ENCODE results near the gene MICU1.

The MICU1 gene

GRCh38 chr10:72598769-72599701 lies 26.8 kb downstream of the MICU1 start:
- Histone ChIP-seq H3K4me1 (ENCODE audit: control insufficient read depth, insufficient read depth, low read length) (no peaks in the 10 kb centered on the region), H3K27me3 (ENCODE audit: control insufficient read depth in 1 of 2, insufficient read depth in 2 of 2, low read length in 2 of 2) (no peaks in the 10 kb centered on the region), H3K27ac (ENCODE audit: low read length) (no peak overlapping the region), H3K36me3 (ENCODE audit: control insufficient read depth in 2 of 2, insufficient read depth in 2 of 2, low read length in 2 of 2) (no peaks in the 10 kb centered on the region), H3K9ac (ENCODE audit: low read length in 2 of 2) (no peak overlapping the region), H3K4me3 (ENCODE audit: low read length in 2 of 2) (no peak overlapping the region), H3K9me3 (ENCODE audit: control insufficient read depth in 2 of 2, low read length in 2 of 2) (no peaks in the 10 kb centered on the region)

- Histone ChIP-seq H3K4me1 (ENCODE audit: control insufficient read depth, insufficient read depth, low read length) (no peaks in the 10 kb centered on the region), H3K4me3 (ENCODE audit: low read length in 2 of 2) (no peak overlapping the region), H3K9me3 (ENCODE audit: control insufficient read depth in 2 of 2, low read length in 2 of 2) (no peaks in the 10 kb centered on the region), H3K27ac (ENCODE audit: low read length) (no peak overlapping the region), H3K36me3 (ENCODE audit: control insufficient read depth in 2 of 2, insufficient read depth in 2 of 2, low read length in 2 of 2) (no peaks in the 10 kb centered on the region), H3K9ac (ENCODE audit: low read length in 2 of 2) (no peak overlapping the region), H3K27me3 (ENCODE audit: control insufficient read depth in 1 of 2, insufficient read depth in 2 of 2, low read length in 2 of 2) (no peaks in the 10 kb centered on the region)
Observed at GRCh38 chr10:72597897-72598296, 28.0 kb downstream of the MICU1 start.

GRCh38 chr10:72595436-72595835 lies 30.4 kb downstream of the MICU1 start:
- H3K4me1 ChIP-seq (ENCODE audit: control insufficient read depth, insufficient read depth, low read length) = no peaks in the 10 kb centered on the region

DNA sequence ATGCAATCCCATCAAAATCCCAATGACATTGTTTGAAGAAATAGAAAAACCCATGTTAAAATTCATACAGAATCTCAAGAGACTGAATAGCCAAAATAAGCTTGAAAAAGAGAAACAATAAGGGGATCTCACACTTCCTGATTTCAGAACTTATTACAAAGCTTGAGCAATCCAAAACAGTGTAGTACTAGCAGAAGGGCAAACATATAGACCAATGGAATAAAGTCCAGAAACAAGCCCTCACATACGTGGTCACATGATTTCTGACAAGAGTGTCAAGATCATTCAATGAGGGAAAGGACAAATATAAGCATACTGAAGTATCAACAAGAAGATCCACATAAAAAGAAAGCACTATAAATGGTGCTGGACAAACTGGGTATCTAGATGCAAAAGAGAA lies 31.9 kb downstream of the MICU1 start:
- Histone ChIP-seq H3K4me3 (ENCODE audit: low read length in 2 of 2) (no peak overlapping the region), H3K27me3 (ENCODE audit: control insufficient read depth in 1 of 2, insufficient read depth in 2 of 2, low read length in 2 of 2) (no peaks in the 10 kb centered on the region), H3K9me3 (ENCODE audit: control insufficient read depth in 2 of 2, low read length in 2 of 2) (no peaks in the 10 kb centered on the region), H3K9ac (ENCODE audit: low read length in 2 of 2) (no peak overlapping the region), H3K36me3 (ENCODE audit: control insufficient read depth in 2 of 2, insufficient read depth in 2 of 2, low read length in 2 of 2) (no peaks in the 10 kb centered on the region), H3K27ac (ENCODE audit: low read length) (no peak overlapping the region), H3K4me1 (ENCODE audit: control insufficient read depth, insufficient read depth, low read length) (no peaks in the 10 kb centered on the region)

More at GRCh38 chr10:72595436-72595835, 30.4 kb downstream of the MICU1 start:
- Histone ChIP-seq H3K4me3 (ENCODE audit: low read length in 2 of 2) (no peak overlapping the region), H3K27ac (ENCODE audit: low read length) (no peak overlapping the region), H3K9me3 (ENCODE audit: control insufficient read depth in 2 of 2, low read length in 2 of 2) (no peaks in the 10 kb centered on the region), H3K9ac (ENCODE audit: low read length in 2 of 2) (no peak overlapping the region), H3K27me3 (ENCODE audit: control insufficient read depth in 1 of 2, insufficient read depth in 2 of 2, low read length in 2 of 2) (no peaks in the 10 kb centered on the region), H3K36me3 (ENCODE audit: control insufficient read depth in 2 of 2, insufficient read depth in 2 of 2, low read length in 2 of 2) (no peaks in the 10 kb centered on the region)

DNA sequence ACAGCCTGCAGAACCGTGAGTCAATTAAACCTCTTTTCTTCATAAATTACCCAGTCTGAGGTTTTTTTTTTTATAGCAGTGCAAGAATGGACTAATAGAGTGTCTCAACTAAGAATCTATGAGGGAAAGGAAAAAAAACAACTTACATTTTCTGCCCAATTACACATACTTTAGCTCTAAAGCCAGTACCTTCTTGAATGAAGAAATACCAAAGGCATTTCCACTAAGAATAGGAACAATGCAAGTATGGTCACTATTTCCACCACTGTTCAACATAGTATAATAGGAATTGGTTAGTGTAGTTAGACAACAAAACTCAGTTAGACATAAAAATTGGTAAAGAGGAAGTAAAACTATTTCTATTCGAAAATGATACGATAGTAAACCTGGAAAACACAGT lies 37.6 kb downstream of the MICU1 start:
- Histone ChIP-seq H3K36me3 (ENCODE audit: control insufficient read depth in 2 of 2, insufficient read depth in 2 of 2, low read length in 2 of 2) (no peaks in the 10 kb centered on the region), H3K9me3 (ENCODE audit: control insufficient read depth in 2 of 2, low read length in 2 of 2) (no peaks in the 10 kb centered on the region), H3K27ac (ENCODE audit: low read length) (no peak overlapping the region), H3K9ac (ENCODE audit: low read length in 2 of 2) (no peak overlapping the region), H3K27me3 (ENCODE audit: control insufficient read depth in 1 of 2, insufficient read depth in 2 of 2, low read length in 2 of 2) (no peaks in the 10 kb centered on the region), H3K4me3 (ENCODE audit: low read length in 2 of 2) (no peak overlapping the region), H3K4me1 (ENCODE audit: control insufficient read depth, insufficient read depth, low read length) (no peaks in the 10 kb centered on the region)

DNA sequence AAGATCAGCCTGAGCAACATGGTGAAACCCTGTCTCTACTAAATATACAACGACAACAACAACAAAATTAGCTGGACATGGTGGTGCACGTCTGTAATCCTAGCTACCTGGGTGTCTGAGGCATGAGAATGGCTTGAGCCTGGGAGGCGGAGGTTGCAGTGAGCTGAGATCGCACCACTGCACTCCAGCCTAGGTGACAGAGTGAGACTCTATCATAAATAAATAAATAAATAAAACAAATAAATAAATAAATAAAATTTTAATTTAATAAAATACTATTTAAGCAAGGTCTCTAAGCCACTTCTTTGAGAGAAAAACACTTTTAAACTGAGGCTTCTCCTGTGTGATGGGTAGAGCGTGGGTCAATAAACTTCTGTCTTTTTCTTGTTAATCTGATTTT lies 38.3 kb downstream of the MICU1 start:
- no peak overlapping the region for H3K27ac ChIP-seq (ENCODE audit: low read length)
- no peaks in the 10 kb centered on the region for H3K9me3 ChIP-seq (ENCODE audit: control insufficient read depth in 2 of 2, low read length in 2 of 2)
- no peak overlapping the region for H3K9ac ChIP-seq (ENCODE audit: low read length in 2 of 2)
- no peaks in the 10 kb centered on the region for H3K4me1 ChIP-seq (ENCODE audit: control insufficient read depth, insufficient read depth, low read length)
- no peaks in the 10 kb centered on the region for H3K36me3 ChIP-seq (ENCODE audit: control insufficient read depth in 2 of 2, insufficient read depth in 2 of 2, low read length in 2 of 2)
- no peak overlapping the region for H3K4me3 ChIP-seq (ENCODE audit: low read length in 2 of 2)
- no peaks in the 10 kb centered on the region for H3K27me3 ChIP-seq (ENCODE audit: control insufficient read depth in 1 of 2, insufficient read depth in 2 of 2, low read length in 2 of 2)

- Histone ChIP-seq H3K9me3 (ENCODE audit: control insufficient read depth in 2 of 2, low read length in 2 of 2) (no peaks in the 10 kb centered on the region), H3K4me3 (ENCODE audit: low read length in 2 of 2) (no peak overlapping the region), H3K9ac (ENCODE audit: low read length in 2 of 2) (no peak overlapping the region), H3K27me3 (ENCODE audit: control insufficient read depth in 1 of 2, insufficient read depth in 2 of 2, low read length in 2 of 2) (no peaks in the 10 kb centered on the region), H3K27ac (ENCODE audit: low read length) (no peak overlapping the region), H3K4me1 (ENCODE audit: control insufficient read depth, insufficient read depth, low read length) (no peaks in the 10 kb centered on the region), H3K36me3 (ENCODE audit: control insufficient read depth in 2 of 2, insufficient read depth in 2 of 2, low read length in 2 of 2) (no peaks in the 10 kb centered on the region)
Observed at GRCh38 chr10:72574636-72575035, 51.2 kb downstream of the MICU1 start.

- Histone ChIP-seq H3K4me1 (ENCODE audit: control insufficient read depth, insufficient read depth, low read length) (no peaks in the 10 kb centered on the region), H3K27ac (ENCODE audit: low read length) (no peak overlapping the region), H3K36me3 (ENCODE audit: control insufficient read depth in 2 of 2, insufficient read depth in 2 of 2, low read length in 2 of 2) (peaks cover 0 to 2% of the 10 kb centered on the region in 2 donors), H3K9me3 (ENCODE audit: control insufficient read depth in 2 of 2, low read length in 2 of 2) (no peaks in the 10 kb centered on the region), H3K27me3 (ENCODE audit: control insufficient read depth in 1 of 2, insufficient read depth in 2 of 2, low read length in 2 of 2) (no peaks in the 10 kb centered on the region), H3K4me3 (ENCODE audit: low read length in 2 of 2) (no peak overlapping the region), H3K9ac (ENCODE audit: low read length in 2 of 2) (no peak overlapping the region)
Observed at GRCh38 chr10:72573079-72573478, 52.8 kb downstream of the MICU1 start.

GRCh38 chr10:72567889-72568640 lies 57.8 kb downstream of the MICU1 start:
- Histone ChIP-seq H3K9ac (ENCODE audit: low read length in 2 of 2) (no peak overlapping the region), H3K27ac (ENCODE audit: low read length) (no peak overlapping the region), H3K4me1 (ENCODE audit: control insufficient read depth, insufficient read depth, low read length) (peaks cover 2% of the 10 kb centered on the region), H3K27me3 (ENCODE audit: control insufficient read depth in 1 of 2, insufficient read depth in 2 of 2, low read length in 2 of 2) (no peaks in the 10 kb centered on the region), H3K36me3 (ENCODE audit: control insufficient read depth in 2 of 2, insufficient read depth in 2 of 2, low read length in 2 of 2) (peaks cover 0 to 6% of the 10 kb centered on the region in 2 donors), H3K9me3 (ENCODE audit: control insufficient read depth in 2 of 2, low read length in 2 of 2) (no peaks in the 10 kb centered on the region), H3K4me3 (ENCODE audit: low read length in 2 of 2) (no peak overlapping the region)

DNA sequence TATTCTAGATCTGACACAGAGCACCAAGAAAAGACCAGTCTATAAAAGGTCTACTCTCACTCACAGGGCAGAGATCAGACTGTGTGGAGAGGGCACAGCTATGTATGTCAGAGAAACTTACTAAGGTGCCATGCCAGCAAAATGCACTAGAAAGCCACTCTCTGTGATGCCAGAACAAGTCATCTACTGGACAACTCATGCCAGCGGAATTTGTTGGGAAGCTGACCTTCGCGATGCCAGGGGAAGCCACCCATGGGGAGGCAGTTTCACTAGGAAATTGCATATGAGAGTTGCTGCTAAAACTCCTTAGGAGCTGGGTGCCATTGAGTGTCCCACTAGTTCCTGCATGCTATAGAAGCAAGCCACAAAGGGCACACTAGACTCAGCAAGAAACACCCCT lies 58.5 kb downstream of the MICU1 start:
- Histone ChIP-seq H3K27ac (ENCODE audit: low read length) (no peak overlapping the region), H3K27me3 (ENCODE audit: control insufficient read depth in 1 of 2, insufficient read depth in 2 of 2, low read length in 2 of 2) (no peaks in the 10 kb centered on the region), H3K9ac (ENCODE audit: low read length in 2 of 2) (no peak overlapping the region)

GRCh38 chr10:72564596-72564995 lies 61.3 kb downstream of the MICU1 start:
- Histone ChIP-seq H3K4me3 (ENCODE audit: low read length in 2 of 2) (no peak overlapping the region), H3K9ac (ENCODE audit: low read length in 2 of 2) (no peak overlapping the region), H3K4me1 (ENCODE audit: control insufficient read depth, insufficient read depth, low read length) (peaks cover 2% of the 10 kb centered on the region), H3K27ac (ENCODE audit: low read length) (no peak overlapping the region), H3K27me3 (ENCODE audit: control insufficient read depth in 1 of 2, insufficient read depth in 2 of 2, low read length in 2 of 2) (no peaks in the 10 kb centered on the region), H3K36me3 (ENCODE audit: control insufficient read depth in 2 of 2, insufficient read depth in 2 of 2, low read length in 2 of 2) (peaks cover 0 to 10% of the 10 kb centered on the region in 2 donors), H3K9me3 (ENCODE audit: control insufficient read depth in 2 of 2, low read length in 2 of 2) (no peaks in the 10 kb centered on the region)

More for the DNA sequence above, 58.5 kb downstream of the MICU1 start:
- H3K36me3 ChIP-seq (ENCODE audit: control insufficient read depth in 2 of 2, insufficient read depth in 2 of 2, low read length in 2 of 2) = peaks cover 0 to 6% of the 10 kb centered on the region in 2 donors
- H3K4me1 ChIP-seq (ENCODE audit: control insufficient read depth, insufficient read depth, low read length) = peaks cover 2% of the 10 kb centered on the region
- H3K9me3 ChIP-seq (ENCODE audit: control insufficient read depth in 2 of 2, low read length in 2 of 2) = no peaks in the 10 kb centered on the region
- no peak overlapping the region for H3K4me3 ChIP-seq (ENCODE audit: low read length in 2 of 2)
